Measurements from ENCODE around the gene RCL1.

Gene RCL1

GRCh38 chr9:4814913-4815312 is 22.2 kb downstream of the RCL1 start:
- DNase-seq: no peak

DNA sequence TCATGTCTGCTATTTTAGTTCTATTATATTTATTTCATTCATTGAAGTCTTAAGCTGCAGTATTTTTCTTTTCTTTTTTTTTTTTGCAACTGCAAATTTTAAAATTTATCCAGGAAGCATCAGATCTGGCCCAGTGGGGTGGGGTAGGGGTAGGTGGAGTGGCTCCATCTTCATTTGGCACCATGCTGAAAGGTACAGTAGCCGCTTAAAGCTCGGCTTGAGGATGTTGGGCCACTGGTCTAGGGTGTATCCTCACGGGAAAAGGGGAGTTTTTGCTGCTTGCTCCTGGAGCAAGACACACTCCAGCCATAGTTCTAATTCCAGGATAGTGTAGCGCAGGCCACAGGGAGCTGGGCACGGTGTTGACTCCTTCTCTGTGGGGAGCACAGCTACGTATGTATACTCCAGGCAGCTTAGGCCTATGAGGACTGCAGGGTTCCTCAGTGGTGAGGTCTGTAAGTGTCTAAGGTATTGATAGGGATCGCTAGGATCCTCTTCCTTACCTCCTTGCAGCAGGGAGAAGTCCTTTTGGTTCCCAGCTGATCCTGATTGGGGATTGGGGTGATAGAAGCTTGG is 22.7 kb downstream of the RCL1 start:
- no peak for DNase-seq

- DNase-seq: no peak
These were observed 27.4 kb downstream of the RCL1 start for GRCh38 chr9:4820168-4820567.

DNA sequence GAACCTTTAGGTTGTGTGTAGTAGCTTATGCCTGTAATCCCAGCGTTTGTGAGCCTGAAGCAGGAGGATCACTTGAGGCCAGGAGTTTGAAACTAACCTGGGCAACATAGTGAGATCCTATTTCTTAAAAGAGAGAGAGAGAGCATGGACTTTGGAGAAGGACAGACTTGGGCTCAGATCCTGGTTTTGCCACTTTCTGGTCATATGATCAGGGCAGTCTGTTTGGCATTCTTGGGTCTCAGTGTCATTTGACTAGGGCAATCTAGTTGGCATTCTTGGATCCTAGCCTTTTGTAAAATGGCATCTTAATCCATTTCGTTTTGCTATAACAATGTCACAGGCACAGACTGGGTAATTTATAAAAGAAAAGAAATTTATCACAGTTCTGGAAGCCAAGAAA is 28.4 kb downstream of the RCL1 start:
- DNase-seq: no peak

- no peak for DNase-seq
These were observed 29.3 kb downstream of the RCL1 start for GRCh38 chr9:4822057-4822456.

GRCh38 chr9:4826417-4827166 is 33.8 kb downstream of the RCL1 start:
- no peak for DNase-seq

DNA sequence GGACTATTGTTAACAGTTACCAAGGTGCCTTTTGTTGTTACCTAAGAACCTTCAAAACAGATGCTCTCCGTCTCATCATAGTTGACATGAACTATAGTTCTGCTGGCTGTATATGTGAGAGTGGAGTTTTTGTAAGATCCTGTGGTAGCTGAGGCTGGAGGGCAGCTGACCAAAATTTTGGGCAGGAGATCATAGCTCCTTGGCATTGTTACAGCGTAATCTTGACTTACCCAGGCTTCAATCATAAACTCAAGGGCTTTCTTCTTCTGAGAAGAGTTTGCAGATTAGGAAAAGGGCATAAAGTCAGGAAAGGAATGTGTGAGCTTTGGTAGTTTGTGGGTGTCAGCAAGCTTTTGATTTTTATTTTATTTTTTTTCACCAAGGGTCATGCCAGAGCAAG is 34.5 kb downstream of the RCL1 start:
- DNase-seq: no peak

GRCh38 chr9:4828761-4829160 is 36.0 kb downstream of the RCL1 start:
- DNase-seq: no peak

DNA sequence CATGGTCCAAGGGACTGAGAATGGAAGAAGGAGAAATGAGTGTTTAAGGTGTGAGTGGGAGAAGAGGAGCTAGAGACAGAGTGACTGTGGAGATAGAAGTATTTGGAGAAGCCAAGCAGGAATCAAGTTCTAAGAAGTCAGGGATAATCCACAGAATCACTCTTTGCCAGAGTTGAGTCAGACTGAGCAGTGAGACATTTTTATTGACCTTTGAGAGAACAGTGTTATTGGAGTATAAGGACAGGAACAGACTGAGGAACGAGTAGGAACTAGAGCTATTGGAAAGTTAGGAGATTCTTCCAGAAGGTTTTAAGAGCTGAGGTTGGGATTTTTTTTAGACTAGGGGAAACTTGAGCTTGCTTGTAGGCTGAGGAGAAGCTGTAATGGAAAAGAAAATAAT is 37.2 kb downstream of the RCL1 start:
- DNase-seq: no peak

DNA sequence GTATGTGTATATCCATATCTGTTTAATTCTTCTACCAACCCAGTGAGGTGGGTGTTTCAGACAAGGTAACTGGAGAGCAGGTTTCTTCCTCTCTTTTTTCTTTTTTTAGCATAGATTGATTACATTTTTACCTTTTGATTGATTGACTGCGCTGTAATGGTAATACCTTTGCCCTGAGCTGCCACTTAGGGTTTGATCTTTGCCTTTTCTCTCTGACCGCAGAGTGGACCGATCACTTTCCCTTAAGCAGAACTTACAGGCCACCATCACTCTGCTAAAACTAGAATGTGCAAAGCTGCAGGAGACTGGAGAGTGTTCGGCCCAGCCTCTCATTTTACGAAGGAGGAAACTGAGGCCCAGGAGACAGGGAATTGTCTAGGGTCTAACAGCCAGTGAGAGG is 38.0 kb downstream of the RCL1 start:
- DNase-seq: no peak

DNA sequence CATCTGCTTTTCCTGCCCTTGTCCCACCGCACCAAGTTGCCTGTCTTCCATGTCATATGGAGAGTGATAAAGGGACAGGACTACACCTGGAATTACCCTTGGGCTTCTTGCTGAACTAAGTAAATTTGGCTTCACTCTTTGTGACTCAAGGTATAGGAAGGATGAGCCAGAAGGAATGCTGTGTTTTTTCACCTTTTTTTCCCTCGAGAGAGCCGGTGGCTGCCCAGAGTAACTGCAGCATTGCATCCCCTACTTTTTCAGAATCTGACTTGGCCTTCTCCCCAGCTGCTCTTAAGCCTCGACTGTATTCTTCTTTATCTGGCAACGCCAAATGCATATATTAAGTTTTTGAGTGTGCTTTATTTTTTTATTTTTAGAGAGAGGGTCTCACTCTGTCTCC is 38.4 kb downstream of the RCL1 start:
- DNase-seq: no peak

DNA sequence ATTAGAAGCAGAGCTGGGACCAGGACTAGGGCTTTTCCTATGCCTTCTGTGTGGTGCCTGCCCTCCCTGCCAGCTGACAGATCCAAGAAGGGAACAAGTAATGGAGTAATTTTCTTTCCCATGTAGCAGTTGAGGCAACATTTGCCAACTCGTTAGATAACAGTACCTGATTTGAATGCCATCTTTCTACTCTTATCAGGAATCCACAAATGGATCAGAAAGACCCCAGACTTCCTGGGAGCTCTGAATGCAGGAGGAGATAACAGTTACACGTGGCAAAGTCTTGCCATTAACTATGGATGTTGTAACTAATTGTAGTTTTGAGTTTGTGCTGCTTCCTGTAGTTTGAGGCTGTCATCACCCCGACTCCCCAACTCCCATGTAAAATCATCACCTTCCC is 39.2 kb downstream of the RCL1 start:
- DNase-seq: no peak

- no peak for DNase-seq
These were observed 40.2 kb downstream of the RCL1 start for GRCh38 chr9:4832786-4833579.

DNA sequence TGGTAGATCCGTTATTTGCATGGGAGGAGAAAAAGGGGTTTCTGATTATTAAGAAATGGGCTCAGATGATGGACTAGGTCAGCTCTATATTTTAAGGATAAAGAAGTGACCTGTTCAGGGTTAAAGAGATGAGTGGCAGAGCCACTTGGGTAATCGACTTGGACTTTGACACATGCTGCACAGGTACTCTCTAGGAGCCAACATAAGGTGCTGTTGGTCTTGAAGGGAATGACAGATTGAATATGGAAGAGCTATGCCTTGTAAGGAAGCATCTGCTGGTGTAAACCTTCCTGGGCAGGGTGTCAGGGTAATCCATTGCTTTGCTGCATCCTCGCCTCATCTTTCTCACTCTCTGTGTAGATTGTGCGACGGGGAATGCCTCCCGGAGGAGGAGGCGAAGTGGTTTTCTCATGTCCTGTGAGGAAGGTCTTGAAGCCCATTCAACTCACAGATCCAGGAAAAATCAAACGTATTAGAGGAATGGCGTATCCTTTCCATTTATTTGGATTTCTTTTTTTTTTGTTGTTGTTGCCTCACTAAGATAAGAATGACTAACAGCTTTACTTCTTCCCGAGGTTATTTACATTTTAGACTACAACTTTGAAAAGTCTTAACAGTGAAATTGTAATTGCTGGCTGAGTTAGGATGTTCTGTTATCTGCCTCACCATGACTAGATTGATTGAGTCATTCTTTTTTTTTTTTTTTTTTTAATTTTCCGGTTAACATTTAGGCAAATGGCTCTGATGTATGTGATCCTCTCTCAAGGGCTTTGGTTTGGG is 41.2 kb downstream of the RCL1 start:
- DNase-seq: no peak

GRCh38 chr9:4836676-4837075 is 43.9 kb downstream of the RCL1 start:
- no peak for DNase-seq

GRCh38 chr9:4837261-4838188 is 44.8 kb downstream of the RCL1 start:
- DNase-seq: no peak

- no peak for DNase-seq
These were observed 45.4 kb downstream of the RCL1 start for GRCh38 chr9:4838189-4838546.

DNA sequence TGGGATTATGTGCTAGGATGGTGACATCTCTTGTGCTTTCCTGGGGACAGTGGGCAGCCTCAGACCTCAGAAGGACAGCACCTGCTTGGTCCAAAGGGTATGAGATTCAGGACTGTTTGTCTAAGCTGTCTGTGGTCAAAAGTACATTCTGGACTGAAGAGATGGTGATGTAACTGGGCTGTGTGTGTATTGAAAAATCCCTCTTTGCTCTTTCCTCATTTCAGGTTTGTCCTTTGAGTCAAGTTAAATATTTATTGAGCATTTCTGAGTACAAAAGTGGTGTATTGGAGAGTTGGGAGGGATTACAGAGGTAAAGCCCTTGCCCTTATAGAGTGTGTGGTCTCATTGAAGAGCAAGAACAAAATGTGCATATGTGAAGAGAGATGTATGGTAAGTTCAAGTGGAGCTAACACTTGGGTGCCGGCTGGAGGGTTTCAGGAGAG is 46.7 kb downstream of the RCL1 start:
- DNase-seq: no peak

- no peak for DNase-seq
These were observed 47.3 kb downstream of the RCL1 start for GRCh38 chr9:4840018-4840417.

DNA sequence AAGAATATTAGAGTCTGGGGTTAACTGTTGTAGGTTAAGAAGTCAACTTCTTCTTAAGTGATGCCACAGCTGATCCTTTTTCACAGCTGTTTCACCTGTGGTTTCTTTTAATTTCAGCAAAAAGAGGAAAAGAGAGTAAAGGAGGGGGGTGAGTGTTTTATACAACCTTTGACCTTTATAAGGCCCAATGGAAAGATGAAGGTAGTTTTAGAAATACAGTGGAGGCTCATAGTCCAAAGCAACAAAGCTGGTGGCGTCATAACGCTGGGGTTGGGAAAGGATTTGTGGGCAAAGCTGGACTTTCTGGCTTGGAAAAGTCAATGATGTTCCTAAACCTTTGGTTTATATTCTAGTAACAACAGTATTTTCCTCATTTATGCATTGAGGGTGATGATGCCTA is 49.5 kb downstream of the RCL1 start:
- no peak for DNase-seq

GRCh38 chr9:4842734-4843133 is 50.0 kb downstream of the RCL1 start:
- no peak for DNase-seq

Measured in right hindlimb (tissue), 1 donor.